ENCODE results near the gene ZNF606. TPM values are rescaled to one million over a fixed set of nuclear protein-coding genes. Genes with fewer than 3 reads are reported as not detected.

Gene ZNF606
- polyA plus RNA-seq, 2 donors: 4.6 to 7.2 TPM

DNA sequence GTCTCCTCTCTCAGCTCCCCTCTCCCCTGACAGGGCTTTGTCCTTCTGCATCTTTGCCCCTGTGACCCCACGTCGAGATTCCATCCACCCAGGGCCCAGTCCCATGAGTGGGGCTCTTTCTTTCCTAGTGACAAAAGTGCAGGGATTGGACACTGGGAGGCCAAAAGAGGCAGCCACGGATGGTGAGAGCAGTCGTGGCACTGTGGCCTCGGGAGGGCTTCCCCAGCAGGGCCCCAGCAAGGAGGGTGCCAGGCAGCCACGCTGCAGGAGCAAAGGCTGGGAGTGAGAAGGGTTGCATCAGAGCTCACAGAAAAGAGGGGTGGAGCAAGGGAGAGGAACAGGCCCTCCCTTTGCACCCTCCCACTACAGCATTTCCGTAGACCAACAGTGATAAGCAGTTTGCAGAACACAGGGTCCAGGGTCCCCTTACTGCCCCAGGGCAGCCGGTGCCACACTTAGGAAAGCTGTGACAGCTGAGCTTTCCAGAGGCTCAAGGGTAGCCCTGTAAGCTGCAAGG lies 36.1 kb upstream of the ZNF606 start:
- H3K36me3 ChIP-seq (ENCODE audit: control insufficient read depth in 2 of 2, insufficient read depth in 2 of 2, low read length in 1 of 2): no peaks in the 10 kb centered on the region
- peaks cover 35 to 52% of the 10 kb centered on the region in 2 donors for H3K9me3 ChIP-seq (ENCODE audit: control insufficient read depth in 2 of 2, insufficient read depth in 1 of 2, low read depth in 1 of 2, low read length in 1 of 2)
- 19 to 24% methylated on average over 8 of the region's 8 CpGs for WGBS, 2 donors
- H3K27me3 ChIP-seq (ENCODE audit: control insufficient read depth in 1 of 2, insufficient read depth in 2 of 2, low read length in 2 of 2): no peaks in the 10 kb centered on the region
- H3K4me1 ChIP-seq (ENCODE audit: control insufficient read depth in 2 of 2, insufficient read depth in 2 of 2, low read length in 1 of 2): peaks cover 0 to 3% of the 10 kb centered on the region in 2 donors
- no peak overlapping the region for H3K27ac ChIP-seq (ENCODE audit: low read depth in 2 of 2, low read length in 1 of 2)
- H3K4me3 ChIP-seq (ENCODE audit: low read depth in 1 of 2, low read length in 2 of 2): no peak overlapping the region

DNA sequence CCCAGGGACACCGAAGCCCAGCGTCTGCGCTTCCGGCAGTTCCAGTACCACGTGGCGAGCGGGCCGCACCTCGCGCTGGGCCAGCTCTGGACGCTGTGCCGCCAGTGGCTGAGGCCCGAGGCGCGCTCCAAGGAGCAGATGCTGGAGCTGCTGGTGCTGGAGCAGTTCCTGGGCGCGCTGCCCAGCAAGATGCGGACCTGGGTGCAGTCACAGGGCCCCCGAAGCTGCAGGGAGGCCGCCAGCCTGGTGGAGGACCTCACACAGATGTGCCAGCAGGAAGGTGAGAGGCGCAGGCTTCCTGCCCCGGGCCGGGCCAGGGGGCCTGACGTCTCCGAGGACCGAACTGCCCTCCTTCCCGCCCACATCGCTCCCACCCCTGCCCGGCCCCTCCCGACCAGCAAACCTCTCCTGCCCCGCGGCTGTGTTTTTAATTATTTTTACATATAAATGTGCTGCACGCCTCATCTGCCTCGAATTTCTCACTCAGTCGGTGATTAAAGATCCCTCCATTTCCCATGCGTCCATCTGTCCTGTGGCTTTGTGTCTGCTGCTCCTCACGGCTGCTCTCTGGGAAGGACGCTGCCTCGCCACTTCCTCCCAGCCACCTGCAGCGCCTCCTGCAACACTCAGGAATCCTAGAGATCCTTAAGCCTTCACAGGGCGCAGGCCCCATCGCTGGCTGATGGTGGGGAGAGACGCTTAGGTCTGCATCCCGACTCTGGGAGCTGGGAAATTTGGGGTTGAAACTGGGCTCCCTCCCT lies 35.5 kb upstream of the ZNF606 start:
- Histone ChIP-seq H3K27me3 (ENCODE audit: control insufficient read depth in 1 of 2, insufficient read depth in 2 of 2, low read length in 2 of 2) (no peaks in the 10 kb centered on the region), H3K9me3 (ENCODE audit: control insufficient read depth in 2 of 2, insufficient read depth in 1 of 2, low read depth in 1 of 2, low read length in 1 of 2) (peaks cover 36 to 53% of the 10 kb centered on the region in 2 donors), H3K36me3 (ENCODE audit: control insufficient read depth in 2 of 2, insufficient read depth in 2 of 2, low read length in 1 of 2) (no peaks in the 10 kb centered on the region), H3K4me1 (ENCODE audit: control insufficient read depth in 2 of 2, insufficient read depth in 2 of 2, low read length in 1 of 2) (peaks cover 0 to 3% of the 10 kb centered on the region in 2 donors), H3K4me3 (ENCODE audit: low read depth in 1 of 2, low read length in 2 of 2) (no peak overlapping the region), H3K27ac (ENCODE audit: low read depth in 2 of 2, low read length in 1 of 2) (no peak overlapping the region)
- WGBS, 2 donors: 16% methylated on average over 44 of the region's 44 CpGs

DNA sequence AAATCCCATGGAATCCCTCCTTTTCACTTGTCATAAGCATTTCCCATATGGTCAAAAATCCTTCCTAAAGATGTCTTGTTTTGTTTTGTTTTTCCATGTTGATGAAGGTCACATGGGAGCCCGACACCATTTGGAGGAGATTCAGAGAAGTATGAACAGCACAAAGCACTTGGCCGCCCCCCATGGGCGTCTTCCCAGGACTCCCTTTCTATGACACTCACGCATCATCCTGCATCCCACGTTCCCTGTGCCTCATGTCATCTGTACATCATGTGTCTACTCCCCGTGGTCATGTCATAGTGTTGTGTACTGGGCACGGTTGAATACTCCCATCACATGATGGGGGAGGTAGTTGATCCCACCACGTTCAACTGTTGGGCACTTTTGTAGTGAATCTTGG lies 33.2 kb upstream of the ZNF606 start:
- no peaks in the 10 kb centered on the region for H3K36me3 ChIP-seq (ENCODE audit: control insufficient read depth in 2 of 2, insufficient read depth in 2 of 2, low read length in 1 of 2)
- WGBS, 2 donors: 68 to 69% methylated on average over 8 of the region's 8 CpGs
- H3K4me1 ChIP-seq (ENCODE audit: control insufficient read depth in 2 of 2, insufficient read depth in 2 of 2, low read length in 1 of 2): peaks cover 0 to 3% of the 10 kb centered on the region in 2 donors
- peaks cover 22 to 42% of the 10 kb centered on the region in 2 donors for H3K9me3 ChIP-seq (ENCODE audit: control insufficient read depth in 2 of 2, insufficient read depth in 1 of 2, low read depth in 1 of 2, low read length in 1 of 2)
- H3K27me3 ChIP-seq (ENCODE audit: control insufficient read depth in 1 of 2, insufficient read depth in 2 of 2, low read length in 2 of 2): no peaks in the 10 kb centered on the region
- H3K4me3 ChIP-seq (ENCODE audit: low read depth in 1 of 2, low read length in 2 of 2): no peak overlapping the region
- H3K27ac ChIP-seq (ENCODE audit: low read depth in 2 of 2, low read length in 1 of 2): no peak overlapping the region

DNA sequence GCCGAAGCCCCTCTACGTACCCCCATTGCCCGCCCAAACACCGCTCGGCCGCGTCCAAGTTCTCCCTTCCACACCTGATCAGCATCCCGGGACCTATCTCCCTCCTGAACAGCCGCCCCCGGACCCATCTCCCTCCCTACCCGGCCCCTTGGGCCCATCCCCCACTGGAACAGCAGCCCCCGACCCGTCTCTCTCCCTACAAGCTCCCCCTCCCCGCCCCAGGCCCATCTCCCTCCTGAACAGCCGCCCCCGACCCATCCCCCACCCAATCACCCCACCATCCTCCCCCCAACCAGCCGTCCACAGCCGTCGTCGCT lies 31.8 kb upstream of the ZNF606 start:
- H3K9me3 ChIP-seq (ENCODE audit: control insufficient read depth in 2 of 2, insufficient read depth in 1 of 2, low read depth in 1 of 2, low read length in 1 of 2): peaks cover 14 to 31% of the 10 kb centered on the region in 2 donors
- 6 to 11% methylated on average over 12 to 20 of the region's 20 CpGs for WGBS, 2 donors
- H3K4me3 ChIP-seq (ENCODE audit: low read depth in 1 of 2, low read length in 2 of 2): peak overlapping the region in 1 of 2 donors; percentile 45
- H3K36me3 ChIP-seq (ENCODE audit: control insufficient read depth in 2 of 2, insufficient read depth in 2 of 2, low read length in 1 of 2): no peaks in the 10 kb centered on the region
- H3K27me3 ChIP-seq (ENCODE audit: control insufficient read depth in 1 of 2, insufficient read depth in 2 of 2, low read length in 2 of 2): no peaks in the 10 kb centered on the region
- H3K27ac ChIP-seq (ENCODE audit: low read depth in 2 of 2, low read length in 1 of 2): no peak overlapping the region
- H3K4me1 ChIP-seq (ENCODE audit: control insufficient read depth in 2 of 2, insufficient read depth in 2 of 2, low read length in 1 of 2): peaks cover 0 to 3% of the 10 kb centered on the region in 2 donors

DNA sequence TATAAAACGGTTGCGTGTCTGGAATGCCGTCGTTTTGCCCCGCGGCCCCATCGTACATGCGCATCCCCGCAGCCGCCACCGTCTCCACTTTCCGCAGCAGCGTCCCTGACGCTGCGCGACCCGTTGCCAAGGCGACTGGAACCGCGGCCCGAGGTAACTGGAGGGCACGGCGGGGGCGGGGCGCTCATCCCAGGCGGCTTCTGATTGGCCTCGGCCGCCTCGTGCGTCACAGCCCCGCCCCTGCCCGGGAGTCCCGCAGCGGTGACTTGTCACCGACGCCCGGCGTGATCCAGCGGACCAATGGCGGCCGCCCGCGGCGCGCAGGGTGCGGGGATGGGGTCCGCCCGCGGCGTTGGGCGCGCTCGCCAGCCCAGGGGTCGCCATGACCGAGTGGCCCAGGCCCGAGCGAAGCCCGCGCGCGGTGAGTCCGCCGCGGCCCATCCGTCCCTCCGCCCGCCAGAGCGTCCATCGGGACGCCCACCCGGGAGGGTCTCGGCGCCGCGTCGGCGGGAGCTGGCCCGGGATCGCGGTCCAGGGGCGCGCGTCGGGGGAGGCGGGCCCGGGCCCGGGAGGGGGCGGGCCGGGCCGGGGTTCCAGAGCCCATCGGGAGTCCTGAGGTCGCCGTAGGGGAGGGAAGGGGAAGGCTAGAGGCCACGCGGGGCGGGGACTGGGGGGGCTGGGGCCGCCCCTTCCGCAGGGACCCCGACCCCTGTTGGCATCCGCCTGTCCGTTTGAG lies 31.3 kb upstream of the ZNF606 start, which contains the start of gene ZSCAN1:
TSS of gene ZSCAN1 (plus strand) at position 285 of the 736 bp plus-strand sequence. CDS start 3,812 bp downstream, outside the sequence.
- WGBS, 2 donors: 7 to 8% methylated on average over 66 to 101 of the region's 101 CpGs
- Histone ChIP-seq H3K4me1 (ENCODE audit: control insufficient read depth in 2 of 2, insufficient read depth in 2 of 2, low read length in 1 of 2) (peaks cover 0 to 3% of the 10 kb centered on the region in 2 donors), H3K4me3 (ENCODE audit: low read depth in 1 of 2, low read length in 2 of 2) (peak within 1 kb of the TSS; percentile 37 to 45), H3K9me3 (ENCODE audit: control insufficient read depth in 2 of 2, insufficient read depth in 1 of 2, low read depth in 1 of 2, low read length in 1 of 2) (peaks cover 14 to 31% of the 10 kb centered on the region in 2 donors), H3K36me3 (ENCODE audit: control insufficient read depth in 2 of 2, insufficient read depth in 2 of 2, low read length in 1 of 2) (no peaks in the 10 kb centered on the region), H3K27ac (ENCODE audit: low read depth in 2 of 2, low read length in 1 of 2) (no peak within 1 kb of the TSS), H3K27me3 (ENCODE audit: control insufficient read depth in 1 of 2, insufficient read depth in 2 of 2, low read length in 2 of 2) (no peaks in the 10 kb centered on the region)

- Histone ChIP-seq H3K36me3 (ENCODE audit: control insufficient read depth in 2 of 2, insufficient read depth in 2 of 2, low read length in 1 of 2) (no peaks in the 10 kb centered on the region), H3K4me3 (ENCODE audit: low read depth in 1 of 2, low read length in 2 of 2) (no peak overlapping the region), H3K27ac (ENCODE audit: low read depth in 2 of 2, low read length in 1 of 2) (no peak overlapping the region), H3K27me3 (ENCODE audit: control insufficient read depth in 1 of 2, insufficient read depth in 2 of 2, low read length in 2 of 2) (no peaks in the 10 kb centered on the region), H3K9me3 (ENCODE audit: control insufficient read depth in 2 of 2, insufficient read depth in 1 of 2, low read depth in 1 of 2, low read length in 1 of 2) (peaks cover 5 to 27% of the 10 kb centered on the region in 2 donors), H3K4me1 (ENCODE audit: control insufficient read depth in 2 of 2, insufficient read depth in 2 of 2, low read length in 1 of 2) (no peaks in the 10 kb centered on the region)
- 91% methylated on average over 12 of the region's 12 CpGs for WGBS, 2 donors
These were observed 22.0 kb upstream of the ZNF606 start for GRCh38 chr19:58024661-58025060.

- Histone ChIP-seq H3K4me1 (ENCODE audit: control insufficient read depth in 2 of 2, insufficient read depth in 2 of 2, low read length in 1 of 2) (no peaks in the 10 kb centered on the region), H3K9me3 (ENCODE audit: control insufficient read depth in 2 of 2, insufficient read depth in 1 of 2, low read depth in 1 of 2, low read length in 1 of 2) (peaks cover 5 to 28% of the 10 kb centered on the region in 2 donors), H3K4me3 (ENCODE audit: low read depth in 1 of 2, low read length in 2 of 2) (no peak overlapping the region), H3K27me3 (ENCODE audit: control insufficient read depth in 1 of 2, insufficient read depth in 2 of 2, low read length in 2 of 2) (no peaks in the 10 kb centered on the region), H3K36me3 (ENCODE audit: control insufficient read depth in 2 of 2, insufficient read depth in 2 of 2, low read length in 1 of 2) (no peaks in the 10 kb centered on the region), H3K27ac (ENCODE audit: low read depth in 2 of 2, low read length in 1 of 2) (no peak overlapping the region)
- WGBS, 2 donors: 66 to 70% methylated on average over 4 of the region's 4 CpGs
These were observed 19.7 kb upstream of the ZNF606 start for GRCh38 chr19:58022283-58022660.

DNA sequence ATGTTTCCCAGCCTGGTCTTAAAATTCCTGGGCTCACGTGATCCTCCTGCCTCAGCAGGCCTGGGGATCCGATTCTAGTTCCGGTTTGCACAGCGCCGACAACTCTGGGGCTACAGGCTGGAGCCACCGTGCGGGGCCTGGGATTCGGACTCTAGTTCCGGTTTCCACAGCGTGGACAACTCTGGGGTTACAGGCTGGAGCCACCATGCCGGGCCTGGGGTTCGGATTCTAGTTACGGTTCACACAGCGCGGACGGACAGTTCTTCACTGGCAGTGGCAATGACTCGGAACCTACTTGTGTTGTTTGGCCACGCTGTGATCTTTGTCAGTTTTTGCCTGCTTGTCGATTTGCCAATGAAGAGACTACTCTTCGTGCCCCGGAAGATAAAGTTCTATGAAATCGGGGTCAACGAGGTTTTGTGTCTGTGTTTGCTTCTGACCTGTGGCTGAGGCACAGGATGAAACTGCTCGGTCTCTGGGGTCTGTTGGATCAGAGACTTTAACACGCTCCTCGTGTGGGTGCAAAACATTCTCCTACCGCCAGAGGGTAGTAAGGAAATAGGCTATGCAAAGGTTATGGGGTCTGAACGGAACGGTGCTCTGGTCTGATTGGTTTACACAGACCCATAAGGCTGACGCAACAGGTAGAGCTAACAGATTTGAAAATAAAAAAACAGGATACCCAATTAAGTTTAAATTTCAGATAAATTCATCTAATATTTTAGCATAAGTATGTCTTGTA lies 19.1 kb upstream of the ZNF606 start:
- H3K4me3 ChIP-seq (ENCODE audit: low read depth in 1 of 2, low read length in 2 of 2): no peak overlapping the region
- H3K9me3 ChIP-seq (ENCODE audit: control insufficient read depth in 2 of 2, insufficient read depth in 1 of 2, low read depth in 1 of 2, low read length in 1 of 2): peaks cover 5 to 28% of the 10 kb centered on the region in 2 donors
- H3K36me3 ChIP-seq (ENCODE audit: control insufficient read depth in 2 of 2, insufficient read depth in 2 of 2, low read length in 1 of 2): no peaks in the 10 kb centered on the region
- no peaks in the 10 kb centered on the region for H3K27me3 ChIP-seq (ENCODE audit: control insufficient read depth in 1 of 2, insufficient read depth in 2 of 2, low read length in 2 of 2)
- WGBS, 2 donors: 56% methylated on average over 30 of the region's 30 CpGs
- no peak overlapping the region for H3K27ac ChIP-seq (ENCODE audit: low read depth in 2 of 2, low read length in 1 of 2)
- no peaks in the 10 kb centered on the region for H3K4me1 ChIP-seq (ENCODE audit: control insufficient read depth in 2 of 2, insufficient read depth in 2 of 2, low read length in 1 of 2)

- Histone ChIP-seq H3K4me3 (ENCODE audit: low read depth in 1 of 2, low read length in 2 of 2) (no peak overlapping the region), H3K4me1 (ENCODE audit: control insufficient read depth in 2 of 2, insufficient read depth in 2 of 2, low read length in 1 of 2) (no peaks in the 10 kb centered on the region), H3K9me3 (ENCODE audit: control insufficient read depth in 2 of 2, insufficient read depth in 1 of 2, low read depth in 1 of 2, low read length in 1 of 2) (peaks cover 9 to 26% of the 10 kb centered on the region in 2 donors), H3K27ac (ENCODE audit: low read depth in 2 of 2, low read length in 1 of 2) (no peak overlapping the region), H3K27me3 (ENCODE audit: control insufficient read depth in 1 of 2, insufficient read depth in 2 of 2, low read length in 2 of 2) (no peaks in the 10 kb centered on the region), H3K36me3 (ENCODE audit: control insufficient read depth in 2 of 2, insufficient read depth in 2 of 2, low read length in 1 of 2) (no peaks in the 10 kb centered on the region)
- 67 to 71% methylated on average over 7 of the region's 7 CpGs for WGBS, 2 donors
These were observed 17.5 kb upstream of the ZNF606 start for GRCh38 chr19:58020129-58020528.
